GM23248 (cell line): ENCODE data around the gene RERE.

Experiments used
- EZH2 ChIP-seq: fragments of 200-600 bp; sonication (generic); IDR thresholded peaks from 2 replicates; pipeline ENCODE4 v1.6.1; 2018; ENCODE audit warnings: antibody characterized with exemption, mild to moderate bottlenecking; ENCODE audit not compliant: insufficient read depth, poor library complexity, severe bottlenecking
- EZH2phosphoT487 ChIP-seq: fragments of 200-600 bp; sonication (generic); IDR thresholded peaks from 2 replicates; pipeline ENCODE4 v1.6.1; 2018; ENCODE audit warnings: antibody characterized with exemption, moderate library complexity, mild to moderate bottlenecking, low read depth; ENCODE audit not compliant: insufficient read depth

DNA sequence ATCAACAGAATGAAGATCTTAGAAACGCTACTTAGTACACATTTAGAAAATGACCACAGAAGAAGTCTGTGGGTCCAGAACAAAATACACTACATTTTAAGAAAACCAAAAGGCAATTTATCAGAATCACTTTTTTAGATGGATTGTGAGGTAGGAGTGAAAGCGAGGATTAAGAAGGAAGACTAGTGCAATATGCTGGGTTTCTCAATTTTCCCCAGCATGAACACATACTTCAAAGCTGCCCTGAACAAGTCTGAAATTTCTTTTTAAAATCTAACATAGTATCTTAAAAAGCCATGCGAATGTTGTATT is 299.0 kb downstream of the RERE start:
- TF ChIP-seq EZH2phosphoT487 (no peak), EZH2 (no peak)
